K562 (cell line): ENCODE measurements around the gene DNAJA1.

Experiments used
- KDM5B ChIP-seq: fragments of 200-600 bp; sonication (generic); IDR thresholded peaks from 2 replicates; pipeline ENCODE4 v1.6.1; 2012; ENCODE audit warnings: low read depth, mild to moderate bottlenecking, moderate library complexity, low read length, control low read depth, inconsistent platforms; ENCODE audit not compliant: insufficient replicate concordance
- ZNF124 ChIP-seq: sonication (generic); formaldehyde crosslinking; IDR thresholded peaks from 2 replicates; pipeline ENCODE4 v1.8.1; 2022; ENCODE audit warnings: missing genetic modification reagents

GRCh38 chr9:33044677-33045282 is 19.7 kb downstream of the DNAJA1 start:
- no peak for TF ChIP-seq KDM5B
- TF ChIP-seq ZNF124 (CRISPR knock-in tag): no peak
